Activated CD4-positive, alpha-beta T cell treated with anti-CD3 and anti-CD28 coated beads, Interleukin-2, amount 10 ng/mL, durations not matched to agents 7 days and 5 days (primary cell): ENCODE results near the gene FAM217A. TPM values are rescaled to one million over a fixed set of nuclear protein-coding genes. Genes with fewer than 3 reads are reported as not detected.
"Not testable (repeated sequence)": the region's sequence is repeated elsewhere in the genome, so short reads cannot be mapped to it uniquely, and the experiment has no call there.

Source experiments
- CTCF ChIA-PET: fragments of 350-600 bp; sonication (Branson Sonifier 250); formaldehyde crosslinking; loops from one replicate; lab custom pipeline; 2021; ENCODE audit warnings: antibody characterized with exemption; lab: Charles Lee
- POLR2A ChIA-PET: fragments of 350-600 bp; sonication (Branson Sonifier 250); formaldehyde crosslinking; loops from one replicate; lab custom pipeline; 2021; ENCODE audit warnings: antibody characterized with exemption; lab: Charles Lee
- DNase-seq: peaks from one replicate; pipeline ENCODE4 v3.0.0-alpha.2; 2020
- H3K27ac Mint-ChIP-seq: one replicate; pipeline ENCODE4 v1.8.0; 2021; ENCODE audit warnings: mild to moderate bottlenecking, moderate library complexity, mixed read lengths
- H3K27me3 Mint-ChIP-seq: one replicate; pipeline ENCODE4 v1.8.0; 2021; ENCODE audit warnings: mixed read lengths
- H3K36me3 Mint-ChIP-seq: one replicate; pipeline ENCODE4 v1.8.0; 2021; ENCODE audit warnings: low read depth, mixed read lengths
- H3K4me1 Mint-ChIP-seq: one replicate; pipeline ENCODE4 v1.8.0; 2021; ENCODE audit warnings: mixed read lengths
- H3K4me3 Mint-ChIP-seq: one replicate; pipeline ENCODE4 v1.8.0; 2021; ENCODE audit warnings: mild to moderate bottlenecking, moderate library complexity, mixed read lengths
- H3K9me3 Mint-ChIP-seq: one replicate; pipeline ENCODE4 v1.8.0; 2021; ENCODE audit warnings: mixed read lengths
- total RNA-seq, 2 experiments: library from RNA; stranded (reverse); gene quantifications; one replicate each; pipeline ENCODE4 v1.2.3, GENCODE V29; 2021

The FAM217A gene, protein sequence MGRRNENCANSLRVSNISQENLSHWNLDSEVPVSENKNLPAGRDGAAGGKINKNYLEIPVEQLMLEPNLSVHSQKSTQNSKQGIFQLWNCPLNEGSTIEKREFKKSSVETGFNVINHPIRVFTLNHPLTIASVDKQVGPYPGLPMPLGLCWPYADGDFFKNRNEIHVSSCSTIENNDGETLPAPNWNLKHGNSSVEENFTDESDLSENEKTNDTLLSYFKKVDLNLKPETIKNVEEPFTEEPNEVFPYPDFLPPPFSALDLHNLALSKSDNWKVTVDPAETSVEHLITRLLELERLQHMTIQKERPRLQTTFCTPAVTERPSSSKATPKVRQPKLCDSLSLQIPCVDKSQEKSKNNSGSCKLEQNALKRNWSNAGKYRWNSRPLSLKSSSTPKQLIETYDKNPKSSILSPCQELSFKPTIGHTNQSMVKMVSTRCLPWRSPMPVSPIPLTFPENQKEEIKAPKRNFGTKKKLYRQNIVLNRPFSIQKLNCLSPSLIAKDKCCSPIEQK
- not detected for total RNA-seq

DNA sequence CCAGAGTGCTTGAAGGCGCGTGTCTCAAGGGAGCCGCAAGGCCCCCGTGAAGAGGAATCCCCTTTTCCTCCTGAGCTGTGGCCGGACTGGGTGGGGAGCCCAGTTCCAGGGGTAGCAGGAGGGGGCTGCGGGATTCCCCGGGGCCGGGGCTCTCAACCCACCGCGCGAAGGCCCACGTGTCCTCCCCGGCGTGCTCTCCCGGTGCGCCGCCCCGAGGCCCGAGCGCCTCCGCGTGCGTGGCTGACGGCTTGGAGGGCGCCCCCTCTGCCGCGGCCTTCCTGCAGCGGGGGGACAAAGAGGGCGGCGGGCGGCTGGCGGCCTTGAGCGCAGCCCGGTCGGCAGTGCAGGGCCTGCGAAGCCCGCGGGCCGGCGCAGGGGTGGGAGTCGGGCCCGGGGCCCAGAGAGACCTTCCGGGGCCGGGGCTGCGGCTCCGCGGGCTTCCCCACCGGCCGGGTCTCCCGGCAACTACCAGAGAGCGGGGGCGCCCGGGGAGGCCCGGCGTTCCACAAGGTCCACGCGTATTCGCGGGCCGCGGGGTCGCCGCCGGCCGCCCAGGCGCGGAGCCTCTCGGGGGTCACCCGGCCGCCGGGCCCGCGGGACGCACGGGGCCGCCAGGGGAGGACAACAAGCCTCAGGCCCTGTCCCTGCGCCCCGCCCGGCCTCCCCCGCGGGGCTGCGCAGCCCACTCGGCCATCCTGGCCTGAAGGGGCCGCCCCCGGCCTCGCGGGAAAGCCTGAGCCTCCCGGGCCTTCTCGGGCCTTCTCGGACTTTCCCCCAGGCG lies at the start of gene FAM217A:
Gene FAM217A (minus strand): TSS at position 447 of the 781 bp plus-strand sequence. CDS start 1,723 bp downstream, outside the sequence.
- Mint-ChIP-seq H3K4me1 (peaks cover 1% of the 10 kb centered on the region), H3K27me3 (peaks cover 14% of the 10 kb centered on the region), H3K9me3 (no peaks in the 10 kb centered on the region), H3K36me3 (no peaks in the 10 kb centered on the region), H3K27ac (no peak within 1 kb of the TSS), H3K4me3 (no peak within 1 kb of the TSS)
- ChIA-PET CTCF (interaction anchor here (0.9 to 1.5 kb wide), 4 partner anchors 9 to 36 kb away, joined by 3 to 4 read pairs (median 3); no protein-coding TSS in a partner anchor), POLR2A (no interaction called here)
- DNase-seq: no peak

DNA sequence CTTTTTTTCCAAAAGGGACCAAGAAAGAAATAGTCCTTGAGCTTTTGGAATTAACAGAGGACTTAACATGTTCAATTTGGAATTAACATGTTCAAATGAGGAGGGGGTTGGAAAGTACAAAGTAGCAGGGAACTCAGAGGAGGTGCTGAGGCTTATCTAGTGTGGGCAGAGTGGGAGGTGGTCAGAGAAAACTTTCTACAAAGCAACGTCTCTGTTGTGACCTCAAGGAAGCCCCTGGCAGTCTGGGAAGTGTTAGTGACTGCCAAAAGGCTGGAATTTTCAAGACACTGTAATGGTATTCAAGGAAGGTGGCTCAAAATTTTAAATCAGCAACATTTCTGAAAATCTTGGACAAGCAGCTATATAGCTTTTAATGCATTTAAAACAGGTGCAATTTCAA lies 49.1 kb upstream of the FAM217A start:
- no peak for DNase-seq
- ChIA-PET POLR2A (no interaction called here), CTCF (no interaction called here)
- no peak overlapping the region for H3K27ac Mint-ChIP-seq
- H3K27me3 Mint-ChIP-seq: no peaks in the 10 kb centered on the region
- H3K36me3 Mint-ChIP-seq: peaks cover 64% of the 10 kb centered on the region
- H3K4me3 Mint-ChIP-seq: no peak overlapping the region
- H3K9me3 Mint-ChIP-seq: peaks cover 12% of the 10 kb centered on the region
- peaks cover 3% of the 10 kb centered on the region for H3K4me1 Mint-ChIP-seq

DNA sequence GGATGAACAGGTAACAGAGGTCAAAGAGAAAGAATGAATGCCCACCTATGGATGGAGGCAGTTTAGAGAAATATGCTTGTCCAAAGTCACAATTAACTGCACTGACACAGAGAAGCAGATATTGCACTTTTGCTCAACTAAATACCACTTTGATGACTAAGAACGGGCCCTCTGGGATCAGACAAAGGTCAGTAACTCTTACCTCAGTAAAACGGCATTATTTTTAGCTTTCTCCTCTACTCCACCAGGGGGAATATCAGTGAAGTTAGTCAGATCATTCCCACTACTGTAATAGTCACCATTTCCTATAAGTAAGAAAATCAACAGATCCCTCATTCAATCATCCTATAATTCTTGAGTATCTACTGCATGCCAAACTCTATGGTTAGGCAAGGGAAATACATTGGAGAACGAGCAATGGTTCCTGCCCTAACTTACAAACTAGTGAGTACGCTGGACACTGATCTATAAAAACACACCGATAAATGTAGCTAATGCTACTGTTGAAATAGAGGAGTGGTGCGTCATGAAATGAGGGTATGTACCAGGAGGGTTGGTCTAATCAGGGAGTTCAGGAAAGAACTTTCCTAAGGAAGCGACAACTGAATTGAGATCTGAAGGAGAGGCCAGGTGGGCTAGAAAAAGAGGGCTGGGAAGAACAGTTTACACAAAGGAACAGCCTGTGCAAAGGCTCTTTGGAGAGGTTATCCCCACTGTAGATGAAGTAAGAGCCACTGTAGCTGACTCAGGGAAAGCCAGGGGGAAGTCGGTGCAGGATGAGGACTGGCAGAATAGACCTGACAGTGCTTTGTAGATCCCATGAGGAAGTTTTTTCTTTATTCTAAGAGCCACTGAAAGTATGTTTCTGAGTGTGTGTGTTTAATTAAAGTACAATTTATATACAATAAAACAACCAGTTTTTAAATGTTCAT lies 47.3 kb upstream of the FAM217A start:
- ChIA-PET POLR2A (no interaction called here), CTCF (interaction anchor here (0.6 to 1.4 kb wide), 3 partner anchors 8 to 29 kb away, joined by 3 to 4 read pairs (median 3); partner anchors contain the start of gene ECI2)
- DNase-seq: no peak
- Mint-ChIP-seq H3K9me3 (peaks cover 5% of the 10 kb centered on the region), H3K36me3 (peaks cover 59% of the 10 kb centered on the region), H3K4me3 (no peak overlapping the region), H3K4me1 (no peaks in the 10 kb centered on the region), H3K27me3 (no peaks in the 10 kb centered on the region), H3K27ac (no peak overlapping the region)

DNA sequence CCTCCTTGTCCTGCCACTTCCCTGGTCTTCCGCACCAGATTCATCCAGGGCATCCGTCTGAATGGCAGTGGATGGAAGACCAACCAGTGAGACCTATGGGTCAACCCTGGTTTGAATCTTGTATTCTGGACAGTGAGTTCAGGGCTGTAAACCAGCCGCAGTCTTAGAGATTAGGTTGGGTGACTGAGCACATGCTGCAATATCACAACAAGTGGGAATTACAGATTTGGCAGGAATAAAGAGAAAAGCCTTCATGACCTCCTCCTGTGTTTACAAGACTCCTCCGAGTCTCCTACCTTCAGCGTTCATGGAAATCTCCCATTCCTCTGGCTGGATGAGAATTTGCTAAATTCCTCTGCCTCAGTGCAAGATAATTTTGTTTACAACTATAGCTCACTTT lies 46.6 kb upstream of the FAM217A start:
- CTCF ChIA-PET: interaction anchor here (0.7 kb wide), 1 partner anchor 10 kb away, joined by 3 read pairs; the partner anchor contains the start of gene ECI2
- H3K36me3 Mint-ChIP-seq: peaks cover 63% of the 10 kb centered on the region
- H3K27me3 Mint-ChIP-seq: no peaks in the 10 kb centered on the region
- no peak overlapping the region for H3K27ac Mint-ChIP-seq
- no peak overlapping the region for H3K4me3 Mint-ChIP-seq
- no peak for DNase-seq
- H3K4me1 Mint-ChIP-seq: no peaks in the 10 kb centered on the region
- peaks cover 6% of the 10 kb centered on the region for H3K9me3 Mint-ChIP-seq
- POLR2A ChIA-PET: no interaction called here

DNA sequence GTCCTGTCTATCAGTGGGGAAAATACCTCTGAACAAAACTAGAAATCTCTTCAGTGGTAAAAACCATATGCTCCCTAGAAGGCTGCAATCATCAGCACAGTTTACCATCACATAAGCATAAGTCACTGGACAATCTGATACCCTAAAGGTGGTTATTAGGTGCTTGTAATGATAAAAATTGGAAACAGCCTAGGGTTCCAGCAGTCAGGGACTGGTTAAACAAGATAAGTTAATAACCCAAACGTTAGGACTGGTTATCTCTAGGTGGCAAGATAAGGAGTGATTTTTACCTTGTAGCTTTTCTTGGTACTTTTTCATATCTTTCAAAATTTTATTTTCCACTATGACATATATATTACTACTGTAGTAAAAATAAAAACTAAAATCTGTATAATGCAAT lies 45.4 kb upstream of the FAM217A start:
- ChIA-PET CTCF (no interaction called here), POLR2A (no interaction called here)
- Mint-ChIP-seq H3K27ac (no peak overlapping the region), H3K4me3 (no peak overlapping the region), H3K27me3 (no peaks in the 10 kb centered on the region), H3K4me1 (no peaks in the 10 kb centered on the region), H3K9me3 (peaks cover 2% of the 10 kb centered on the region), H3K36me3 (peaks cover 59% of the 10 kb centered on the region)
- DNase-seq: no peak

DNA sequence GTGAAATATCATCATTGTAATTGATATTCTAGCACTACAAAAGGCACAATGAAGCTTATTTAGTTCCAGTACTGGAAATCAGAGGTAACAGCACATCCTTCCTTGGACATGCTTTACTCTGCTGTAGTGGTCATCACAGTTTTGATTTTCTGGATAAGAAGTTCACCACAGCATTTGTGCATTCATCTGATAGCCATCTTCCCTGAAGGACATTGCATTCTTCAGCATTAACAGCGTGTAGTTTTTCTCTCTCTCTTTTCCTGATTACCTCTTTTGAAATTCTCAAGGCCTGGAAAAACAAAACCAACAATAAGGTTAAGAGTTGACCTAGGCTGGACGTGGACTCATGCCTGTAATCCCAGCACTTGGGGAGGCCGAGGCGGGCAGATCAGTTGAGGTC lies 36.8 kb upstream of the FAM217A start:
- H3K27ac Mint-ChIP-seq: no peak overlapping the region
- peaks cover 16% of the 10 kb centered on the region for H3K27me3 Mint-ChIP-seq
- no peak for DNase-seq
- POLR2A ChIA-PET: no interaction called here
- no peak overlapping the region for H3K4me3 Mint-ChIP-seq
- CTCF ChIA-PET: interaction anchor here (1.2 kb wide), 1 partner anchor 36 kb away, joined by 3 read pairs; no protein-coding TSS in a partner anchor
- H3K4me1 Mint-ChIP-seq: no peaks in the 10 kb centered on the region
- peaks cover 32% of the 10 kb centered on the region for H3K36me3 Mint-ChIP-seq
- H3K9me3 Mint-ChIP-seq: peaks cover 5% of the 10 kb centered on the region

DNA sequence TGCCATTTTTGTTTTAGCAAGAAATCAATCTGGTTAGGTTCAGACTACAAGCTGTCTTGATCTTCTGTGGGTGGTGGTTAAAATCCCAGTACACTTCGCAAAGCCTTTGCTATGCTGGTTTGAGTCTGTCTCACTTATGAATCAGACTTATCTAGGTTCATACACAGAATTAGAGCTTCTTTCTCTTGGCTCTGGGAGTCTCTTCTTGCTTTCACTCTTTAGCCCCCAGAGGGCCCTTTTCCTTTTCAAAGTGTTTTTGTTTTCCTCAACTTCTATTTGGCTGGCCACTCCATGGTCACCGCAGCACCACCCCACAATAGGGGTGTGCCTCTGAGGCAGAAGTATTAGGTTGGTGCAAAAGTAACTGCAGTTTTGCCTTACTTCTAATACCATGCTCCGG lies 35.2 kb upstream of the FAM217A start:
- POLR2A ChIA-PET: no interaction called here
- CTCF ChIA-PET: no interaction called here
- no peak for DNase-seq
- H3K27ac Mint-ChIP-seq: no peak overlapping the region
- peaks cover 5% of the 10 kb centered on the region for H3K9me3 Mint-ChIP-seq
- peaks cover 23% of the 10 kb centered on the region for H3K27me3 Mint-ChIP-seq
- H3K4me1 Mint-ChIP-seq: no peaks in the 10 kb centered on the region
- no peak overlapping the region for H3K4me3 Mint-ChIP-seq
- peaks cover 23% of the 10 kb centered on the region for H3K36me3 Mint-ChIP-seq

DNA sequence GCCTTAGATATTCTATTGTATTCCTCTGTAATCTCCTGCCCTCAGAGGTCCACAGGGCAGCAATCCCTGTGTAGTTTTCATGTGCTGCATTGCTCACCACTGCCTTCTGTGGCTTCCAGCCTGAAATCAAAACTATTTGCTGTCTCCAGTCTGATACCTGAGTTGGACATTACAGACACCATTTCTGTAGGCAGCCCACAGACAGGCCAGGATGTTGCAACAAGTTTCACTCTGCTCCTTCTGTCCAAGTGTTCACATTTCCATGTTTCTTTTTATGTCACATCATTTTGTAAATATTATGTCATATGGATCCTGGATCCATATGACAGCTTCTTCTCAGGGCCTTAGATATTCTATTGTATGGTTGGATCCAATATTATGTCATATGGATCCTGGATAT lies 34.7 kb upstream of the FAM217A start:
- peaks cover 5% of the 10 kb centered on the region for H3K9me3 Mint-ChIP-seq
- DNase-seq: no peak
- H3K4me3 Mint-ChIP-seq: no peak overlapping the region
- CTCF ChIA-PET: no interaction called here
- H3K27ac Mint-ChIP-seq: no peak overlapping the region
- POLR2A ChIA-PET: no interaction called here
- no peaks in the 10 kb centered on the region for H3K4me1 Mint-ChIP-seq
- H3K36me3 Mint-ChIP-seq: peaks cover 23% of the 10 kb centered on the region
- peaks cover 26% of the 10 kb centered on the region for H3K27me3 Mint-ChIP-seq

DNA sequence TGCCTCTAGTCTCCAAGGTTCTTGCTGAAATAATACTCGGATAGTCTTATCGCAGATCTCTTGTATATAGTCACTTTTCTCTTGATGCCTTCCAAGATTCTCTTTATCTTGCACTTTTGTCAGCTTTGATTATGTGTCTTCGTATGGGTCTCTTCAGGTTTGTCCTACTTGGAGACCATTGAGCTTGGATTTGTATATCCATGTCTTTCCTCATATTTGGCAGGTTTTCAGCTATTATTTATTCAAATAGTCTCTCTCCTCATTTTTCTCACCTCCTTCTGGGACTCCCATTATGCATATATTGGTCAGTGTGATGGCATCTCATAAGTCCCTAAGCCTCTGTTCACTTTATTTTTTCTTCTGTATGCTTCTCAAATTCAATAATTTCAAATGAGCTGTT lies 33.4 kb upstream of the FAM217A start:
- Mint-ChIP-seq H3K4me3 (no peak overlapping the region), H3K27ac (no peak overlapping the region), H3K27me3 (peaks cover 32% of the 10 kb centered on the region), H3K4me1 (no peaks in the 10 kb centered on the region), H3K9me3 (peaks cover 5% of the 10 kb centered on the region), H3K36me3 (peaks cover 21% of the 10 kb centered on the region)
- CTCF ChIA-PET: no interaction called here
- POLR2A ChIA-PET: no interaction called here
- DNase-seq: no peak

DNA sequence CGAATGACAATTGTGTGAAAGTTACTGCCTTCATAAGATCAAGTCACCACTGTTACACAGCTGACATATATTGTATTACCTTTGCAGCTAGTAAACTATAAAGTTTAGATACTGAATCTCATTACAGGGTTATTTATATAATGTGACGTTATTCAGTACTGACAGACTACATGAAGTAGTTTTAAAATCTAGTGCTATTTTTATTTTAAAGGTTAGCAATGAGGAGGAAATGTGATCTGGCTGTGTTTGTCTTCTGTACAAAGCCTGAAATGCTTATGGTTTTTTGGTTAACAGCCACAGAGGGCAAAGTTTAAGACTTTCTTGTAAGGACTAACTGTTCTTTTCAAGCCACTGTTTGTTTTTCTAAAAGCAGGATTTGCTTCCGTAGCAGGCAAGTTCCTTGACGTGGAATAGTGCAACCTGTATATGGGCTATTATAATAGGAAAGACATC lies 30.5 kb upstream of the FAM217A start:
- H3K9me3 Mint-ChIP-seq, H3K4me3 Mint-ChIP-seq, CTCF ChIA-PET, H3K27ac Mint-ChIP-seq, H3K4me1 Mint-ChIP-seq, H3K36me3 Mint-ChIP-seq, POLR2A ChIA-PET, DNase-seq: not testable (repeated sequence)
- peaks cover 37% of the 10 kb centered on the region for H3K27me3 Mint-ChIP-seq

DNA sequence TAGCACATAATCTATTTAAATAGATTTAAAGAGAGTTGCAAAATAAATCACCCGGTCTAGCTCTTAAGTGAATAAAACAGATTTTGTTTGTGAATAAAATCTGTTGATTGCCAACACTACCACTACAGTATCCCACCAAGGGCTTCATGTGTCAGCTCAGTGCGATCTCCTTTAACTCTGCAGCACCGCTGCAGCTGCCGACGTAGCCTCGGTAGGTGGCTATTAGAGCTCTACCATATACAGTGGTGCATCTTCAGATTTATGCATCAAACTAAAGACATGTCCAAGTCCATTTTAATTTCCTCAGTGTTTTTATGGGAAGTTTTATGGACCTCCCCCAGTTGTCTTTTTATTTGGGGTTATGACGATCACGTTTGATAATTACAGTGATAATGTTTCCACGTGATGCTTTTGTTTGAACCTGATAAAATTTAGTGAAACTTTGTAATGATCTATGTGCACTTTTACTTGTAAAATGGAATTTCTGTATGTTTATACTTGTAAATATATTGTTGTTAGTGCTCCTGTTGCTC lies 29.7 kb upstream of the FAM217A start:
- DNase-seq: no peak
- CTCF ChIA-PET: no interaction called here
- Mint-ChIP-seq H3K4me1 (no peaks in the 10 kb centered on the region), H3K4me3 (no peak overlapping the region), H3K36me3 (peaks cover 1% of the 10 kb centered on the region), H3K9me3 (peaks cover 5% of the 10 kb centered on the region), H3K27me3 (peaks cover 37% of the 10 kb centered on the region), H3K27ac (no peak overlapping the region)
- POLR2A ChIA-PET: no interaction called here

DNA sequence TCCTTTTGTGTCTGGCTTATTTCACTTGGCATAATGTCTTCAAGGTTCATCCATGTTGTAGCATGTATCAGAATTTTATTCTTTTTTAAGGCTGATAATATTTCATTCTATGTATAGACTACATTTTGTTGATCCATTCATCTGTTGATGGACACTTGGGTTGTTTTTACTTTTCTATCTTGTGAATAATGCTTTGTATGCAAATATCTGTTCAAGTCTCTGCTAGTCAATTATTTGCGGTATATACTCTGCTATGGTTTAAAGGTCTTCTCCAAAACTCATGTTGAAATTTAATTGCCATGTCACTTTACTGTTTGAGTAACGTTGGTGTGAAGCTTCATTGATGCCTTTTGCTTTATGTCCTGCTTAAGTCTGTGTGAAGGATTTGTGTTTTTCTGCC lies 28.9 kb upstream of the FAM217A start:
- no peaks in the 10 kb centered on the region for H3K4me1 Mint-ChIP-seq
- peaks cover 5% of the 10 kb centered on the region for H3K9me3 Mint-ChIP-seq
- H3K27ac Mint-ChIP-seq: no peak overlapping the region
- POLR2A ChIA-PET: no interaction called here
- H3K4me3 Mint-ChIP-seq: no peak overlapping the region
- CTCF ChIA-PET: no interaction called here
- DNase-seq: no peak
- H3K36me3 Mint-ChIP-seq: no peaks in the 10 kb centered on the region
- H3K27me3 Mint-ChIP-seq: peaks cover 37% of the 10 kb centered on the region
